Brain microvascular endothelial cell (primary cell): Measurements from ENCODE around the gene AMOTL1.
A peak's percentile ranks its signal among the peaks of the same experiment; 100 is the strongest.

Source experiments
- DNase-seq: peaks from one replicate; pipeline ENCODE4 v3.0.0-alpha.2; 2020
- H3K27ac ChIP-seq: fragments of 250-450 bp; sonication (Bioruptor Pico); 2 replicates; pipeline ENCODE4 v1.5.1; 2020; ENCODE audit warnings: mild to moderate bottlenecking, moderate library complexity
- H3K27me3 ChIP-seq: fragments of 250-450 bp; sonication (Bioruptor Pico); replicated peaks from 2 replicates; pipeline ENCODE4 v1.5.1; 2020; ENCODE audit warnings: mild to moderate bottlenecking
- H3K36me3 ChIP-seq: fragments of 250-450 bp; sonication (Bioruptor Pico); replicated peaks from 2 replicates; pipeline ENCODE4 v1.5.1; 2020; ENCODE audit warnings: mild to moderate bottlenecking
- H3K4me3 ChIP-seq: 2 replicates; pipeline ENCODE4 v1.5.1; 2011; ENCODE audit warnings: low read depth, mild to moderate bottlenecking, control low read depth, low read length, moderate library complexity
- in situ Hi-C: cut with HindIII; loops from 2 replicates; pipeline ENCODE4 v1.10.0; 2017; ENCODE audit warnings: low sequenced_read_pairs, low pct_ligation_motif_present
- TF ChIP-seq, protein P1 (sequence below): IDR thresholded peaks from 2 replicates; pipeline ENCODE4 v1.5.1; 2011; ENCODE audit warnings: low read depth, mild to moderate bottlenecking, moderate library complexity, low read length, control low read depth, inconsistent platforms; ENCODE audit errors: missing control alignments

AMOTL1 gene

DNA sequence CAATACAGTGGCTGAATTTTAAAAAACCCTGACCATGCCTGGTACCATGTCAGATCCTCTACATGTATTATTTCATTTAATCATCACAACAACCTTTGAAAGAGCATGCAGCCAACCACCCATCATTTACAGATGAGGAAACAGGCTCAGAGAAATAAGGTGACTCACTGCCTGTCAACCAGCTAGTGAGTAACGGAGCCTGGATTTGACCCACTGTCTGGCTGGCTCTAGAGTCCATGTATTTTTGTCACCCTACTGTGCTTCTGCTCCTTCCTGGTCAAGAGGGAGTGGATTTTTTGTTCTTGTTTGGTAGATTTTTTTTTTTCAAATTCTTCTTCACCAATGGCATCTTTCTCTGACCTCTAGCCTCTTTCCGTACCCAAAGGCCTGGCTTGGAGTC lies 127.8 kb downstream of the AMOTL1 start:
- Histone ChIP-seq H3K36me3 (peaks cover 11% of the 10 kb centered on the region), H3K27me3 (no peaks in the 10 kb centered on the region), H3K4me3 (no peak overlapping the region), H3K27ac (peak overlapping the region; percentile 88)
- peak; percentile 82 for DNase-seq
- in situ Hi-C loops, result no loop called here
- TF ChIP-seq, protein P1, sequence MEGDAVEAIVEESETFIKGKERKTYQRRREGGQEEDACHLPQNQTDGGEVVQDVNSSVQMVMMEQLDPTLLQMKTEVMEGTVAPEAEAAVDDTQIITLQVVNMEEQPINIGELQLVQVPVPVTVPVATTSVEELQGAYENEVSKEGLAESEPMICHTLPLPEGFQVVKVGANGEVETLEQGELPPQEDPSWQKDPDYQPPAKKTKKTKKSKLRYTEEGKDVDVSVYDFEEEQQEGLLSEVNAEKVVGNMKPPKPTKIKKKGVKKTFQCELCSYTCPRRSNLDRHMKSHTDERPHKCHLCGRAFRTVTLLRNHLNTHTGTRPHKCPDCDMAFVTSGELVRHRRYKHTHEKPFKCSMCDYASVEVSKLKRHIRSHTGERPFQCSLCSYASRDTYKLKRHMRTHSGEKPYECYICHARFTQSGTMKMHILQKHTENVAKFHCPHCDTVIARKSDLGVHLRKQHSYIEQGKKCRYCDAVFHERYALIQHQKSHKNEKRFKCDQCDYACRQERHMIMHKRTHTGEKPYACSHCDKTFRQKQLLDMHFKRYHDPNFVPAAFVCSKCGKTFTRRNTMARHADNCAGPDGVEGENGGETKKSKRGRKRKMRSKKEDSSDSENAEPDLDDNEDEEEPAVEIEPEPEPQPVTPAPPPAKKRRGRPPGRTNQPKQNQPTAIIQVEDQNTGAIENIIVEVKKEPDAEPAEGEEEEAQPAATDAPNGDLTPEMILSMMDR, result no peak

GRCh38 chr11:94897330-94897768 lies 129.2 kb downstream of the AMOTL1 start:
- in situ Hi-C loops, result no loop called here
- H3K27me3 ChIP-seq, result no peaks in the 10 kb centered on the region
- H3K4me3 ChIP-seq, result no peak overlapping the region
- TF ChIP-seq, protein P1, result peak; percentile 92
- peak; percentile 59 for DNase-seq
- H3K36me3 ChIP-seq, result peaks cover 15% of the 10 kb centered on the region
- no peak overlapping the region for H3K27ac ChIP-seq

GRCh38 chr11:94907226-94907625 lies 139.1 kb downstream of the AMOTL1 start:
- TF ChIP-seq, protein P1, result no peak
- no peak for DNase-seq
- H3K27me3 ChIP-seq, result no peaks in the 10 kb centered on the region

GRCh38 chr11:94909371-94909820 lies 141.2 kb downstream of the AMOTL1 start:
- no peak overlapping the region for H3K27ac ChIP-seq
- in situ Hi-C loops, result no loop called here
- H3K36me3 ChIP-seq, result peaks cover 2% of the 10 kb centered on the region
- no peaks in the 10 kb centered on the region for H3K27me3 ChIP-seq
- DNase-seq, result peak; percentile 68
- no peak overlapping the region for H3K4me3 ChIP-seq
- TF ChIP-seq, protein P1, result no peak

More at GRCh38 chr11:94907226-94907625, 139.1 kb downstream of the AMOTL1 start:
- in situ Hi-C loops, result no loop called here
- H3K4me3 ChIP-seq, result no peak overlapping the region
- peaks cover 2% of the 10 kb centered on the region for H3K36me3 ChIP-seq
- H3K27ac ChIP-seq, result no peak overlapping the region

DNA sequence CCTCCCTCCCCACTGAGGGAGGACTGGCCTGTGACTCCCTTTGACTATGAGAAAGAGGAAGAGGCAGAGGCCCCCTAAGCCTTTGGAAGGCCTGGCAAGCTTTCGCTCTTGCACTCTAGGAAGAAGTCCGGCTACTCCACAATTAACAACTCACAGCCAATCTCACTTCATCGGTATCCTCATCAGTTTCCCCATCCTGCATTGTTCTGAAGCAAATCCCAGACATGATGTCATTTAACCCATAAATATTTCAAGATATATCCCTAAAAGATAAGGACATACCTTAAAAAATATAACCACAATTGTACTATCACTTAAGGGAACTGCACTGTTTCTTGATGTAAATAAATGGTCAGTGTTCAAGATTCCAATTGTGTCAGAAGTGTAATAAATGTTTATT lies 142.1 kb downstream of the AMOTL1 start:
- in situ Hi-C loops, result no loop called here
- peaks cover 2% of the 10 kb centered on the region for H3K36me3 ChIP-seq
- DNase-seq, result no peak
- peak overlapping the region; percentile 40 for H3K27ac ChIP-seq
- TF ChIP-seq, protein P1, result no peak
- no peak overlapping the region for H3K4me3 ChIP-seq
- no peaks in the 10 kb centered on the region for H3K27me3 ChIP-seq

GRCh38 chr11:94910779-94911178 lies 142.6 kb downstream of the AMOTL1 start:
- in situ Hi-C loops, result no loop called here
- Histone ChIP-seq H3K27ac (peak overlapping the region; percentile 29), H3K27me3 (no peaks in the 10 kb centered on the region), H3K4me3 (no peak overlapping the region), H3K36me3 (peaks cover 2% of the 10 kb centered on the region)
- DNase-seq, result no peak
- TF ChIP-seq, protein P1, result no peak
